ENCODE results near the gene ACTR2. TPM values are rescaled to one million over a fixed set of nuclear protein-coding genes. Genes with fewer than 3 reads are reported as not detected.

Gene ACTR2
- total RNA-seq, 2 experiments from 2014 or later, result 382 to 399 TPM

- Mint-ChIP-seq H3K27me3 (peaks cover 1% of the 10 kb centered on the region), H3K27ac (no peak overlapping the region)
These were observed 49.0 kb downstream of the ACTR2 start for GRCh38 chr2:65276609-65277008.

GRCh38 chr2:65277118-65277517, 49.5 kb downstream of the ACTR2 start:
- no peaks in the 10 kb centered on the region for H3K9me3 Mint-ChIP-seq
- peaks cover 6% of the 10 kb centered on the region for H3K36me3 Mint-ChIP-seq
- H3K4me3 Mint-ChIP-seq, result no peak overlapping the region
- POLR2A ChIA-PET, result no interaction called here
- ATAC-seq (ENCODE audit: low read depth) (no peak), DNase-seq (no peak)
- peaks cover 12% of the 10 kb centered on the region for H3K4me1 Mint-ChIP-seq
- H3K27me3 Mint-ChIP-seq, result peaks cover 1% of the 10 kb centered on the region
- no peak overlapping the region for H3K27ac Mint-ChIP-seq

More at GRCh38 chr2:65276609-65277008, 49.0 kb downstream of the ACTR2 start:
- Mint-ChIP-seq H3K4me3 (no peak overlapping the region), H3K36me3 (peaks cover 7% of the 10 kb centered on the region), H3K9me3 (no peaks in the 10 kb centered on the region), H3K4me1 (peaks cover 12% of the 10 kb centered on the region)
- ATAC-seq (ENCODE audit: low read depth) (no peak), DNase-seq (no peak)
- POLR2A ChIA-PET, result no interaction called here

- DNase-seq, result no peak
- Mint-ChIP-seq H3K27ac (no peak overlapping the region), H3K4me3 (no peak overlapping the region)
These were observed 50.3 kb downstream of the ACTR2 start for GRCh38 chr2:65277791-65278483.

GRCh38 chr2:65278531-65278981, 50.9 kb downstream of the ACTR2 start:
- Mint-ChIP-seq H3K4me3 (no peak overlapping the region), H3K36me3 (peaks cover 2% of the 10 kb centered on the region), H3K27me3 (peaks cover 1% of the 10 kb centered on the region), H3K9me3 (no peaks in the 10 kb centered on the region), H3K27ac (no peak overlapping the region), H3K4me1 (peaks cover 10% of the 10 kb centered on the region)
- POLR2A ChIA-PET, result interaction anchor here (1.3 kb wide), 1 partner anchor 17 kb away, joined by 4 read pairs; no protein-coding TSS in a partner anchor
- ATAC-seq (ENCODE audit: low read depth) (peak; percentile 31), DNase-seq (no peak)

More at GRCh38 chr2:65277791-65278483, 50.3 kb downstream of the ACTR2 start:
- H3K4me1 Mint-ChIP-seq, result peaks cover 12% of the 10 kb centered on the region
- no peaks in the 10 kb centered on the region for H3K9me3 Mint-ChIP-seq
- POLR2A ChIA-PET, result interaction anchor here (1.3 kb wide), 1 partner anchor 17 kb away, joined by 4 read pairs; no protein-coding TSS in a partner anchor
- H3K27me3 Mint-ChIP-seq, result peaks cover 1% of the 10 kb centered on the region
- peaks cover 3% of the 10 kb centered on the region for H3K36me3 Mint-ChIP-seq
- ATAC-seq (ENCODE audit: low read depth), result peak; percentile 41

GRCh38 chr2:65279756-65280155, 52.1 kb downstream of the ACTR2 start:
- no peak overlapping the region for H3K4me3 Mint-ChIP-seq
- H3K27ac Mint-ChIP-seq, result no peak overlapping the region
- peaks cover 1% of the 10 kb centered on the region for H3K27me3 Mint-ChIP-seq
- no peaks in the 10 kb centered on the region for H3K36me3 Mint-ChIP-seq
- DNase-seq (no peak), ATAC-seq (ENCODE audit: low read depth) (no peak)
- H3K4me1 Mint-ChIP-seq, result peaks cover 10% of the 10 kb centered on the region
- no peaks in the 10 kb centered on the region for H3K9me3 Mint-ChIP-seq
- POLR2A ChIA-PET, result no interaction called here

GRCh38 chr2:65281627-65282351, 54.2 kb downstream of the ACTR2 start:
- peaks cover 10% of the 10 kb centered on the region for H3K4me1 Mint-ChIP-seq
- DNase-seq, result no peak
- POLR2A ChIA-PET, result no interaction called here
- H3K27me3 Mint-ChIP-seq, result peaks cover 13% of the 10 kb centered on the region
- H3K27ac Mint-ChIP-seq, result no peak overlapping the region
- H3K36me3 Mint-ChIP-seq, result no peaks in the 10 kb centered on the region
- H3K9me3 Mint-ChIP-seq, result no peaks in the 10 kb centered on the region
- no peak for ATAC-seq (ENCODE audit: low read depth)
- no peak overlapping the region for H3K4me3 Mint-ChIP-seq

- DNase-seq (no peak), ATAC-seq (ENCODE audit: low read depth) (no peak)
- no peaks in the 10 kb centered on the region for H3K9me3 Mint-ChIP-seq
- POLR2A ChIA-PET, result interaction anchor here (0.9 kb wide), 1 partner anchor 77 kb away, joined by 3 read pairs; no protein-coding TSS in a partner anchor
- no peak overlapping the region for H3K27ac Mint-ChIP-seq
- no peaks in the 10 kb centered on the region for H3K36me3 Mint-ChIP-seq
- peaks cover 12% of the 10 kb centered on the region for H3K4me1 Mint-ChIP-seq
- H3K27me3 Mint-ChIP-seq, result peaks cover 13% of the 10 kb centered on the region
- H3K4me3 Mint-ChIP-seq, result no peak overlapping the region
These were observed 54.9 kb downstream of the ACTR2 start for GRCh38 chr2:65282477-65283053.

GRCh38 chr2:65287364-65287763, 59.7 kb downstream of the ACTR2 start:
- POLR2A ChIA-PET, result no interaction called here
- Mint-ChIP-seq H3K27ac (no peak overlapping the region), H3K27me3 (peaks cover 23% of the 10 kb centered on the region), H3K9me3 (no peaks in the 10 kb centered on the region), H3K4me1 (peaks cover 2% of the 10 kb centered on the region), H3K36me3 (no peaks in the 10 kb centered on the region), H3K4me3 (no peak overlapping the region)
- no peak for DNase-seq
- ATAC-seq (ENCODE audit: low read depth), result no peak

- no peak overlapping the region for H3K27ac Mint-ChIP-seq
- POLR2A ChIA-PET, result no interaction called here
- DNase-seq (no peak), ATAC-seq (ENCODE audit: low read depth) (no peak)
- H3K27me3 Mint-ChIP-seq, result peaks cover 33% of the 10 kb centered on the region
- no peaks in the 10 kb centered on the region for H3K36me3 Mint-ChIP-seq
- H3K9me3 Mint-ChIP-seq, result no peaks in the 10 kb centered on the region
- peaks cover 2% of the 10 kb centered on the region for H3K4me1 Mint-ChIP-seq
- no peak overlapping the region for H3K4me3 Mint-ChIP-seq
These were observed 63.8 kb downstream of the ACTR2 start for GRCh38 chr2:65291216-65292105.

- DNase-seq, result no peak
- Mint-ChIP-seq H3K36me3 (no peaks in the 10 kb centered on the region), H3K4me1 (peaks cover 3% of the 10 kb centered on the region), H3K27ac (no peak overlapping the region), H3K4me3 (no peak overlapping the region), H3K27me3 (peaks cover 33% of the 10 kb centered on the region), H3K9me3 (no peaks in the 10 kb centered on the region)
- POLR2A ChIA-PET, result no interaction called here
- ATAC-seq (ENCODE audit: low read depth), result no peak
These were observed 64.4 kb downstream of the ACTR2 start for GRCh38 chr2:65292106-65292400.

- Mint-ChIP-seq H3K27me3 (peaks cover 33% of the 10 kb centered on the region), H3K4me1 (peaks cover 2% of the 10 kb centered on the region)
- ATAC-seq (ENCODE audit: low read depth), result no peak
These were observed 64.9 kb downstream of the ACTR2 start for GRCh38 chr2:65292461-65293011.

GRCh38 chr2:65293376-65293775, 65.7 kb downstream of the ACTR2 start:
- Mint-ChIP-seq H3K4me1 (peaks cover 2% of the 10 kb centered on the region), H3K27me3 (peaks cover 35% of the 10 kb centered on the region), H3K27ac (no peak overlapping the region), H3K9me3 (no peaks in the 10 kb centered on the region), H3K36me3 (no peaks in the 10 kb centered on the region), H3K4me3 (no peak overlapping the region)
- ATAC-seq (ENCODE audit: low read depth) (no peak), DNase-seq (no peak)
- POLR2A ChIA-PET, result interaction anchor here (0.6 to 0.8 kb wide), 2 partner anchors 19 to 66 kb away, joined by 3 read pairs; partner anchors contain the start of gene ACTR2

More at GRCh38 chr2:65292461-65293011, 64.9 kb downstream of the ACTR2 start:
- POLR2A ChIA-PET, result interaction anchor here (0.8 kb wide), 1 partner anchor 18 kb away, joined by 3 read pairs; no protein-coding TSS in a partner anchor
- Mint-ChIP-seq H3K27ac (no peak overlapping the region), H3K4me3 (no peak overlapping the region), H3K9me3 (no peaks in the 10 kb centered on the region), H3K36me3 (no peaks in the 10 kb centered on the region)
- no peak for DNase-seq

GRCh38 chr2:65294136-65294535, 66.5 kb downstream of the ACTR2 start:
- Mint-ChIP-seq H3K27ac (no peak overlapping the region), H3K4me3 (no peak overlapping the region), H3K36me3 (no peaks in the 10 kb centered on the region), H3K27me3 (peaks cover 35% of the 10 kb centered on the region), H3K9me3 (no peaks in the 10 kb centered on the region), H3K4me1 (peaks cover 3% of the 10 kb centered on the region)
- POLR2A ChIA-PET, result no interaction called here
- DNase-seq, result no peak
- ATAC-seq (ENCODE audit: low read depth), result no peak
